GM13976 (cell line): ENCODE results near the gene CDIPT.
"Not testable (repeated sequence)": the region's sequence is repeated elsewhere in the genome, so short reads cannot be mapped to it uniquely, and the experiment has no call there.

Source experiments
- DNase-seq: peaks from one replicate; pipeline ENCODE4 v3.0.0; 2012; ENCODE audit warnings: low spot score
- in situ Hi-C: fragments of 300-500 bp; cut with MboI; formaldehyde crosslinking; loops from one replicate; pipeline ENCODE4 v1.12.0; 2022; ENCODE audit warnings: low sequenced_read_pairs, mixed read lengths, inconsistent platforms; ENCODE audit not compliant: unreplicated experiment
- TF ChIP-seq, protein P1 (sequence below): IDR thresholded peaks from 2 replicates; pipeline ENCODE4 v1.5.1; 2012; ENCODE audit warnings: borderline replicate concordance, mild to moderate bottlenecking; ENCODE audit not compliant: insufficient read depth; ENCODE audit errors: extremely low read depth, missing control alignments, control extremely low read depth

Gene CDIPT

DNA sequence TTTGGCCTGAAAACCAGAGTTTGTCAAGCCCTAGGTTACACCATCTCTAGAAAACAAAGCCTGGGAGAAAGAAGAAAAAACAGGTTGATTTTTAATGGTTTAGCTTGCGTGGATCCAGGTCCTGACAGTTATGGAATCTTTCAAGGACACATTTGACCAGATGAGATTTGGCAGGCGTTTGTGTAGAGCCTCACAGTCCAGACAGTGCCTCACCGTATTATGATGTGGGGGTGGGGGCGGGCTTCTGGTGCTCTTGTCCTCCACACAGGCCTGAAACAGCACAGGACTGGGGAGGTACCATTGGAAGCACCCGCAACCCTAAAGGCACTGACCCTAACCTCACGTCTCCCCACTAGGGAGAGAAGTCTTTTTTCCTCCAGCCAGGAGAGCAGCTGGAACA is 23.2 kb downstream of the CDIPT start:
- TF ChIP-seq, protein P1, sequence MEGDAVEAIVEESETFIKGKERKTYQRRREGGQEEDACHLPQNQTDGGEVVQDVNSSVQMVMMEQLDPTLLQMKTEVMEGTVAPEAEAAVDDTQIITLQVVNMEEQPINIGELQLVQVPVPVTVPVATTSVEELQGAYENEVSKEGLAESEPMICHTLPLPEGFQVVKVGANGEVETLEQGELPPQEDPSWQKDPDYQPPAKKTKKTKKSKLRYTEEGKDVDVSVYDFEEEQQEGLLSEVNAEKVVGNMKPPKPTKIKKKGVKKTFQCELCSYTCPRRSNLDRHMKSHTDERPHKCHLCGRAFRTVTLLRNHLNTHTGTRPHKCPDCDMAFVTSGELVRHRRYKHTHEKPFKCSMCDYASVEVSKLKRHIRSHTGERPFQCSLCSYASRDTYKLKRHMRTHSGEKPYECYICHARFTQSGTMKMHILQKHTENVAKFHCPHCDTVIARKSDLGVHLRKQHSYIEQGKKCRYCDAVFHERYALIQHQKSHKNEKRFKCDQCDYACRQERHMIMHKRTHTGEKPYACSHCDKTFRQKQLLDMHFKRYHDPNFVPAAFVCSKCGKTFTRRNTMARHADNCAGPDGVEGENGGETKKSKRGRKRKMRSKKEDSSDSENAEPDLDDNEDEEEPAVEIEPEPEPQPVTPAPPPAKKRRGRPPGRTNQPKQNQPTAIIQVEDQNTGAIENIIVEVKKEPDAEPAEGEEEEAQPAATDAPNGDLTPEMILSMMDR = no peak
- no peak for DNase-seq
- in situ Hi-C loops = no loop called here

DNA sequence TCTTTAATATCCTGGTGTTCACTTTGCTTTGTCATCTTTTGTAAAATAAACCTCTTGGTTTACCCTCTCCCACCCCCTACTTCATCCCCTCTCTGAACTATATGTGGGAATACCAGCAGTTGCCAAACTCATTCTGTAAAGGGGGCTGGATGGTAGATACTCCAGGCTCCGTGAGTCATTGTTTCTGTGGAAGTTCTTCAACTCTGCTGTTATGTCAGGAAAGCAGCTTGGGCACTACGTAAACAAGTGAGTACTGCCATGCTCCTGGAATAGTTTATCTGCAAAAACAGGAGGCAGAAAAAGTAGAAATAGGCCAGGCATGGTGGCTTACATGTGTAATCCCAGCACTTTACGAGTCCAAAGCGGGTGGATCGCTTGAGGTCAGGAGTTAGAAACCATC is 25.2 kb downstream of the CDIPT start:
- no peak for DNase-seq
- TF ChIP-seq, protein P1 = no peak
- in situ Hi-C loops = no loop called here

DNA sequence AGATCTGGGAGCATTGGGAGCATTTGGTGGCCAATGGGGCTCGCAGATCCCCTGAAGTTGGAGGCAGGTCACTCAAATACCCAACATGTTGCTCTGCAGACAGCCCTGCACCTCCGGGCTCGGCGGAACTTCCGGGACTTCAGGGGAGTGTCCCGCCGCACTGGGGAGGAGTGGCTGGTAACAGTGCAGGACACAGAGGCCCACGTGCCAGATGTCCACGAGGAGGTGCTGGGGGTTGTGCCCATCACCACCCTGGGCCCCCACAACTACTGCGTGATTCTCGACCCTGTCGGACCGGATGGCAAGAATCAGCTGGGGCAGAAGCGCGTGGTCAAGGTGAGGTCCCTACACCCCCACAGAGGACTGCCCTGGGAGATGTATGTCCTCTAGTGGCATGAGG is 26.4 kb downstream of the CDIPT start:
- TF ChIP-seq, protein P1 = no peak
- in situ Hi-C loops = no loop called here
- DNase-seq = no peak

DNA sequence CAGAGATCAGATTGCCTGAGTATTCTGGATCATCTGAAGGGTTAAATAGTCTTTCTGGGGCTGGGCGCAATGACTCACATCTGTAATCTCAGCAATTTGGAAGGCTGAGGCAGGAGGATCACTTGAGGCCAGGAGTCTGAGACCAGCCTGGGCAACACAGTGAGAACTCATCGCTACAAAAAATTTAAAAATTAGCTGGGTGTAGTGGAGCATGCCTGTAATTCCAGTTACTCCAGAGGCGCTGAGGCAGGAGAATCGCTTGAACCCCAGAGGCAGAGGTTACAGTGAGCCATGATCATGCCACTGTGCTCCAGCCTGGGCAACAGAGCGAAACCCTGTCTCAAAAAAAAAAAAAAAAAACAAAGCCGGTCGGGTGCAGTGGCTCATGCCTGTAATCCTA is 27.1 kb downstream of the CDIPT start:
- no peak for DNase-seq
- TF ChIP-seq, protein P1 = no peak
- in situ Hi-C loops = no loop called here

DNA sequence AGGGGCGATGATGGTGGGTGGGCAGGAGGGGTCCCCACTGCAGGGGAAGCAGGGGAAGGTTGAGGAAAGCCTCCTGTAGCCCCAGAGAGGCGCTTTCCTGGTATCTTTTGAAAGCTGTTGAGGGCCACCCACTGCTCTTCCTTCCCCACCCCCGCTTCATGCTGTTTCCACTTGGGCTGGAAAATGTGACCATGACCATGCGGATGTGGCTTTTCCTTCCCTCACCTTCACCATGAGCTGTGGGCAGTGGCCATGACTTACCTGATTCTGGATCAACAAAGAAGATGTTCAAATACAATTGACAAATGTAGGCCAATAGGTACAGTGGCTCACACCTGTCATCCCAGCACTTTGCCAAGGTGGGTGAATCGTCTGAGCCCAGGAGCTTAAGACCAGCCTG is 28.9 kb downstream of the CDIPT start:
- TF ChIP-seq, protein P1 = no peak
- no peak for DNase-seq
- in situ Hi-C loops = no loop called here

DNA sequence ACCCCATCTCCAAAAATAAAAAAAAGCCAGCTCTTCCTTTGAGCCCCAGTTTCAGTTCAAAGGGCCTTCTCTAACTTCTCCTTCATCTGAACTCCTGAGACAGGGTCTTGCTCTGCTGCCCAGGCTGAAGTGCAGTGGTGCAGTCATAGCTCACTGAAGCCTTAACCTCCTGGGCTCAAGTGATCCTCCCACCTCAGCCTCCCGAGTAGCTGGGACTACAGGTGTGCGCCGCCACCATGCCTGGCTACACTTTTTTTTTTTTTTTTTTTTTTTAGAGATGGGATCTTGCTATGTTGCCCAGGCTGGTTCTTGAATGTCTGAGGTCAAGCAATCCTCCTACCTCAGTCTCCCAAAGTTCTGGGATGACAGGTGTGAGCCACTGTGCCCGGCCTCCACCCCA is 29.8 kb downstream of the CDIPT start:
- in situ Hi-C loops, DNase-seq: not testable (repeated sequence)

DNA sequence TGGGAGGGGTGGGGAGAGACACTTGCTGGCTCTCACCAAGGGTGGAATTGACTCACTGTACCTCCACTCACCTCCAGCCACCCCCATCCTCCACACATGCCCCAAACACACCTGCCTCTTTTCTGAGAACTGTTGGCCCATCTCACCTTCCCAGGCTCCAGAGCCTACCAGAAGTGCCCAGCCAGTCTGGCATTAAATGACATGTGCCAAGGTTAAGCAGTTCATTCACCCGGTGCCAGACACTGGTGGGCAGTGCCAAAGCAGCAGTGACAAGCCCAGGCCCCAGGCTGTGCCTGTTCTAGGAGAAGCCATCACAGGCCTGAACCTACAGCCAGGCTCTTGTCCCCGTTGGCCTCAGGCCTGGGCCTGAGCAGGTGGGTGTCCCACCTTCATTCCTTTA is 31.5 kb downstream of the CDIPT start:
- DNase-seq = no peak
- in situ Hi-C loops = no loop called here
- TF ChIP-seq, protein P1 = no peak

DNA sequence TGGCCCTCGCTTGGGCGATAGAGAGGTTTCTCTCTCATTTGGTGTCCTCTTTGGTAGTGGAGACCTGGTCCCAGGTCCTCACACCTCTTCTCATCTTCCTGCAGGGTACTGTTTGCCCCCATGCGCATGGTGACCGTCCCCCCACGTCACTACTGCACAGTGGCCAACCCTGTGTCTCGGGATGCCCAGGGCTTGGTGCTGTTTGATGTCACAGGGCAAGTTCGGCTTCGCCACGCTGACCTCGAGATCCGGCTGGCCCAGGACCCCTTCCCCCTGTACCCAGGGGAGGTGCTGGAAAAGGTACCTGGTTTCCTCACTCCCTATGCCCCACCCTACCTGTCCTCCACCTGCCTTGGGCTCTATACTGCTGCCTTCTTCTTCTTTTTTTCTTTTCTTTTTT is 32.3 kb downstream of the CDIPT start:
- TF ChIP-seq, protein P1 = no peak
- DNase-seq = no peak
- in situ Hi-C loops = no loop called here
